Spleen (tissue), 7 donors: ENCODE results near the gene MGMT.

Experiments
- CTCF ChIP-seq, 11 experiments: fragments of 200-600 bp in 7 of 11; fragments of 450-650 bp in 4 of 11; sonication (generic) in 4 of 11; IDR thresholded peaks in 8 of 11; conservative IDR thresholded peaks in 3 of 11; 1 replicate in 7 of 11; 2 replicates in 4 of 11; pipeline versions ENCODE4 v1.4.0 to v1.8.0; 2016 to 2021; ENCODE audit warnings: antibody characterized with exemption in 11 of 11, inconsistent platforms in 4 of 11, mild to moderate bottlenecking in 1 of 11
- POLR2A ChIP-seq, 3 donors: fragments of 450-650 bp; IDR thresholded peaks; one replicate each; pipeline ENCODE4 v1.5.1; 2017; ENCODE audit warnings: antibody characterized with exemption in 3 of 3, mild to moderate bottlenecking in 1 of 3
- POLR2AphosphoS5 ChIP-seq, 3 donors: sonication (generic); formaldehyde crosslinking; IDR thresholded peaks; one replicate each; pipeline ENCODE4 v1.5.1; 2017; ENCODE audit warnings: antibody characterized with exemption in 3 of 3
- donor health status: DM: no; HTN: no; CAD: no; lungs with moderate emphysema.
- donor health status: DM: no; HTN: no; CAD: no.
- donor health status: DM: no; HTN: no; CAD: no.

GRCh38 chr10:129704225-129704624 lies 237.2 kb downstream of the MGMT start:
- TF ChIP-seq CTCF (IDR thresholded peaks at IDR 0.05 in 8 of 11, conservative IDR thresholded peaks at IDR 0.05 in 3 of 11) (no peak), POLR2A (IDR thresholded peaks at IDR 0.05) (no peak), POLR2AphosphoS5 (IDR thresholded peaks at IDR 0.05) (no peak)
